GM12891 (cell line): Measurements from ENCODE around the gene EFNA3.

Source experiments
- PAX5 ChIP-seq: IDR thresholded peaks from 2 replicates; pipeline ENCODE4 v1.6.1; 2011; ENCODE audit warnings: low read length, moderate library complexity, mild to moderate bottlenecking; ENCODE audit not compliant: insufficient read depth, severe bottlenecking
- POLR2A ChIP-seq: IDR thresholded peaks from 2 replicates; pipeline ENCODE4 v1.6.1; 2011; ENCODE audit warnings: low read depth, low read length, control low read depth
- POLR2AphosphoS5 ChIP-seq: IDR thresholded peaks from 2 replicates; pipeline ENCODE4 v1.6.1; 2011; ENCODE audit warnings: low read depth, low read length, control low read depth
- SPI1 ChIP-seq: IDR thresholded peaks from 2 replicates; pipeline ENCODE4 v1.6.1; 2011; ENCODE audit warnings: low read depth, low read length, control low read depth
- TAF1 ChIP-seq: IDR thresholded peaks from 2 replicates; pipeline ENCODE4 v1.6.1; 2011; ENCODE audit warnings: low read depth, low read length, control low read depth

DNA sequence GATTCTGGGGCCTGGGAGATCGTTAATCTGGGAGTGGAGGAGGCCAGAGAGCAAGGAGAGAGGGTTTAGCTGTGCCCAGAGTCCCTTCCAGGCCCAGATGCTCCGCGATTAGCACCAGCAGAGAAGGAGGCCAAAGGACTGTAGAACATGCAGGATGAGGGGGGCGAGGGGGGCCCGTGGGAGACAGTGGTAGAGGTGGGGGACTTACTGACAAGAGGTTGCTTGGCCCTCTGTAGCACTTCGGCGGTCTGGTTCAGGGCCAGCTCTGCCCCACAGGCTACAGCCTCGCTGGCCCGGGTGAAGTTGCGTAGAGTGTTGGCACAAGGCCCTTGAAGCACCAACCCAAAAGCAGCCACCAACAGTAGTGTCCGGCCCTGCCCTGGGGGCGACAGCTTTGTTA, 45.8 kb upstream of the EFNA3 start:
- TF ChIP-seq POLR2A (no peak), POLR2AphosphoS5 (no peak), TAF1 (no peak), PAX5 (no peak), SPI1 (no peak)
